Glutamatergic neuron (in vitro differentiated cells): ENCODE data around the gene EIF1B. TPM values are rescaled to one million over a fixed set of nuclear protein-coding genes. Genes with fewer than 3 reads are reported as not detected.

Source experiments
- DNase-seq: peaks from one replicate; pipeline ENCODE4 v3.0.0; 2022
- H3K27ac Mint-ChIP-seq: one replicate; pipeline ENCODE4 v1.8.0; 2020; ENCODE audit warnings: mild to moderate bottlenecking, mixed read lengths, inconsistent platforms; ENCODE audit not compliant: unreplicated experiment
- H3K27me3 Mint-ChIP-seq: one replicate; pipeline ENCODE4 v1.8.0; 2020; ENCODE audit warnings: mild to moderate bottlenecking, moderate library complexity, mixed read lengths, inconsistent platforms; ENCODE audit not compliant: unreplicated experiment
- H3K36me3 Mint-ChIP-seq: one replicate; pipeline ENCODE4 v1.8.0; 2020; ENCODE audit warnings: mild to moderate bottlenecking, mixed read lengths, inconsistent platforms; ENCODE audit not compliant: unreplicated experiment
- H3K4me1 Mint-ChIP-seq: one replicate; pipeline ENCODE4 v1.8.0; 2020; ENCODE audit warnings: mild to moderate bottlenecking, low read depth, mixed read lengths, inconsistent platforms; ENCODE audit not compliant: unreplicated experiment
- H3K4me3 Mint-ChIP-seq: one replicate; pipeline ENCODE4 v1.8.0; 2020; ENCODE audit warnings: mild to moderate bottlenecking, mixed read lengths, inconsistent platforms; ENCODE audit not compliant: unreplicated experiment
- H3K9me3 Mint-ChIP-seq: one replicate; pipeline ENCODE4 v1.8.0; 2020; ENCODE audit warnings: mild to moderate bottlenecking, moderate library complexity, mixed read lengths, inconsistent platforms; ENCODE audit not compliant: unreplicated experiment
- CTCF ChIP-seq: fragments of 200-600 bp; sonication (generic); IDR thresholded peaks from one replicate; pipeline ENCODE4 v1.5.0; 2021; ENCODE audit not compliant: partially characterized antibody, unreplicated experiment
- total RNA-seq: library from RNA; stranded (reverse); fragmentation: NEBNext Ultra II Directional; extraction: Animal tissue kit (Norgen Biotek cat#: 25700); gene quantifications from one replicate; pipeline ENCODE4 v1.2.1, GENCODE V29; 2021; ENCODE audit not compliant: unreplicated experiment

Gene EIF1B
- total RNA-seq, 1 donor from 2014 or later: 130 TPM

- no peaks in the 10 kb centered on the region for H3K9me3 Mint-ChIP-seq
- no peaks in the 10 kb centered on the region for H3K4me1 Mint-ChIP-seq
- H3K27me3 Mint-ChIP-seq: no peaks in the 10 kb centered on the region
- no peak for TF ChIP-seq CTCF
- no peak for DNase-seq
- no peak overlapping the region for H3K4me3 Mint-ChIP-seq
- no peak overlapping the region for H3K27ac Mint-ChIP-seq
- no peaks in the 10 kb centered on the region for H3K36me3 Mint-ChIP-seq
These were observed 45.9 kb downstream of the EIF1B start for GRCh38 chr3:40355410-40355809.

- no peak overlapping the region for H3K4me3 Mint-ChIP-seq
- no peak for DNase-seq
- no peaks in the 10 kb centered on the region for H3K27me3 Mint-ChIP-seq
- H3K4me1 Mint-ChIP-seq: no peaks in the 10 kb centered on the region
- H3K27ac Mint-ChIP-seq: no peak overlapping the region
- no peak for TF ChIP-seq CTCF
- no peaks in the 10 kb centered on the region for H3K36me3 Mint-ChIP-seq
- H3K9me3 Mint-ChIP-seq: no peaks in the 10 kb centered on the region
These were observed 48.9 kb downstream of the EIF1B start for GRCh38 chr3:40358454-40358853.

Other genes starting within 250 kb of the EIF1B start
- gene ENTPD3, start 77.5 kb downstream of the EIF1B start, total RNA-seq: 1.7 TPM
- 1,217 TPM for gene RPL14, start 147.6 kb downstream of the EIF1B start, total RNA-seq
- gene ZNF619, start 167.4 kb downstream of the EIF1B start, total RNA-seq: 7.2 TPM
- gene ZNF620, start 196.3 kb downstream of the EIF1B start, total RNA-seq: 18.6 TPM
- gene ZNF621, start 215.3 kb downstream of the EIF1B start, total RNA-seq: 34.8 TPM